Kidney (tissue), 14 donors: Measurements from ENCODE around the gene ISG20L2. TPM values are rescaled to one million over a fixed set of nuclear protein-coding genes. Genes with fewer than 3 reads are reported as not detected.

Experiments used
- DNase-seq, 5 donors: peaks; one replicate each; pipeline ENCODE4 v3.0.0-alpha.2; 2013 to 2020
- FAIRE-seq: peaks from 2 replicates; lab custom pipeline; 2012; peaks lifted over from hg19 to GRCh38; lab: Jason Lieb, UNC
- H3K27ac ChIP-seq, 2 donors: one replicate each; pipeline ENCODE4 v1.7.0; 2013; ENCODE audit warnings: low read depth in 2 of 2, low read length in 2 of 2, inconsistent platforms in 1 of 2
- H3K27me3 ChIP-seq: one replicate; pipeline ENCODE4 v1.7.1; 2013; ENCODE audit warnings: low read length, inconsistent platforms; ENCODE audit not compliant: control insufficient read depth, insufficient read depth
- H3K36me3 ChIP-seq, 3 donors: one replicate each; pipeline versions ENCODE4 v1.7.0 to v1.7.1; 2013; ENCODE audit warnings: low read length in 3 of 3, control low read depth in 1 of 3, inconsistent platforms in 1 of 3; ENCODE audit not compliant: insufficient read depth in 3 of 3, control insufficient read depth in 2 of 3
- H3K4me1 ChIP-seq, 3 donors: one replicate each; pipeline versions ENCODE4 v1.7.0 to v1.7.1; 2013; ENCODE audit warnings: low read length in 3 of 3, inconsistent platforms in 1 of 3, low read depth in 1 of 3; ENCODE audit not compliant: control insufficient read depth in 2 of 3, insufficient read depth in 2 of 3
- H3K4me3 ChIP-seq, 3 donors: one replicate each; pipeline versions ENCODE4 v1.7.0 to v1.8.1; 2013; ENCODE audit warnings: low read length in 3 of 3, control low read depth in 1 of 3, inconsistent platforms in 1 of 3
- H3K9ac ChIP-seq, 3 donors: one replicate each; pipeline versions ENCODE4 v1.7.0 to v1.7.1; 2013; ENCODE audit warnings: low read length in 3 of 3, control low read depth in 1 of 3, inconsistent platforms in 1 of 3
- H3K9me3 ChIP-seq, 3 donors: one replicate each; pipeline versions ENCODE4 v1.7.0 to v1.7.1; 2013; ENCODE audit warnings: low read length in 3 of 3, control low read depth in 1 of 3, inconsistent platforms in 1 of 3; ENCODE audit not compliant: control insufficient read depth in 2 of 3, insufficient read depth in 1 of 3
- intact Hi-C: fragments of 100-400 bp; cut with DNase I; formaldehyde crosslinking; loops from one replicate; pipeline ENCODE4 v1.11.1; 2022
- polyA plus RNA-seq: library from polyadenylated mRNA; stranded (reverse); fragments of 350-450 nt; fragmentation: Illumina TruSeq; extraction: RNeasy Lipid Tissue Mini Kit (QIAGEN cat#74804); gene quantifications from one replicate; pipeline ENCODE4 v1.2.3, GENCODE V29; 2014; ENCODE audit warnings: low read depth, low replicate concordance; ENCODE audit not compliant: insufficient read depth
- total RNA-seq: library from RNA; stranded (reverse); fragmentation: NEBNext Ultra II Directional; extraction: Animal tissue kit (Norgen Biotek cat#: 25700); gene quantifications from one replicate; pipeline ENCODE4 v1.2.1, GENCODE V29; 2021
- TF ChIP-seq, protein P1 (sequence below): IDR thresholded peaks from 3 replicates; pipeline ENCODE4 v1.5.1; 2012; ENCODE audit warnings: mild to moderate bottlenecking, moderate library complexity, borderline replicate concordance; ENCODE audit not compliant: insufficient read depth; ENCODE audit errors: extremely low read depth
- donor health status: control.
- donor health status: control.
- donor health status: control.
- donor health status: control.
- donor health status: control.
- donor health status: DM: yes; HTN: yes; CAD: no.
- donor health status: Normal renal cell carcinoma (clear cell type).

The ISG20L2 gene
- total and polyA plus RNA-seq, 2 donors from 2014 or later, result 13.3 to 23.3 TPM

DNA sequence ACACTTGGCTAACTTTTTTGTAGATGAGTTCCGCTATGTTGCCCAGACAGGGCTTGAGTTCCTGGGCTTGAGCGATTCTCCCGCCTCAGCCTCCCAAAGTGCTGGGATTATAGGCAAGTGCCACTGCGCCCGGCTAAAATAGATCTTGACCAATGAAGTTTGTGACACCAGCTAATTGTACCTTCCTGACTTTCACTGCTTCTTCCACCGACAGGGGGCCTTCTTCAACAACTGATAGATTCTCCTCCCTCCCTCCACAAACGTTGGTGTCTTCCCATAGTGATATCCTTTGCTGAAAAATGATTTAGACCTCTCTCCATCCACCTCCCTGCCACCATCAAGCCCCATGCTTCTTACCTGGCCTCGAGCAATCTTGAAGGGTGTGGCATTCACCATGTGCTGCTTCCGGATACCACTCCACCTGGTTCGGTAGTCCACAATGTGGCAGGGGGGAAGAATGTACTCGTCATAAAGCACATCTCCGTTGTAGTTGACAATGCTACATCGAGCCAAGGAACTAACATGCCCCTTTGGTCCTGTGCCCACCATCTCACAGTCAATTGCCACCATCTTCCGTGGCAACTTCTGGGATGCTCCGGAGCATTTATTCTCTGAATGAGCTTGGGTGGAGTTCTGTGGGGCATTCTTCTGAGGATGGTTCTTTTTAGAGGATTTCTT is 1.9 kb downstream of the ISG20L2 start:
- DNase-seq, result peak in 2 of 5 donors; percentile 54 to 78
- H3K4me1 ChIP-seq, result peaks cover 9 to 29% (median 22%) of the 10 kb centered on the region in 3 donors
- H3K27ac ChIP-seq, result no peak overlapping the region
- FAIRE-seq, result no peak
- peak overlapping the region; percentile 1 to 43 (median 13) for H3K4me3 ChIP-seq
- intact Hi-C loops, result no loop called here
- TF ChIP-seq, protein P1, sequence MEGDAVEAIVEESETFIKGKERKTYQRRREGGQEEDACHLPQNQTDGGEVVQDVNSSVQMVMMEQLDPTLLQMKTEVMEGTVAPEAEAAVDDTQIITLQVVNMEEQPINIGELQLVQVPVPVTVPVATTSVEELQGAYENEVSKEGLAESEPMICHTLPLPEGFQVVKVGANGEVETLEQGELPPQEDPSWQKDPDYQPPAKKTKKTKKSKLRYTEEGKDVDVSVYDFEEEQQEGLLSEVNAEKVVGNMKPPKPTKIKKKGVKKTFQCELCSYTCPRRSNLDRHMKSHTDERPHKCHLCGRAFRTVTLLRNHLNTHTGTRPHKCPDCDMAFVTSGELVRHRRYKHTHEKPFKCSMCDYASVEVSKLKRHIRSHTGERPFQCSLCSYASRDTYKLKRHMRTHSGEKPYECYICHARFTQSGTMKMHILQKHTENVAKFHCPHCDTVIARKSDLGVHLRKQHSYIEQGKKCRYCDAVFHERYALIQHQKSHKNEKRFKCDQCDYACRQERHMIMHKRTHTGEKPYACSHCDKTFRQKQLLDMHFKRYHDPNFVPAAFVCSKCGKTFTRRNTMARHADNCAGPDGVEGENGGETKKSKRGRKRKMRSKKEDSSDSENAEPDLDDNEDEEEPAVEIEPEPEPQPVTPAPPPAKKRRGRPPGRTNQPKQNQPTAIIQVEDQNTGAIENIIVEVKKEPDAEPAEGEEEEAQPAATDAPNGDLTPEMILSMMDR, result no peak
- peaks cover 0 to 16% (median 11%) of the 10 kb centered on the region in 3 donors for H3K36me3 ChIP-seq
- H3K9me3 ChIP-seq, result no peaks in the 10 kb centered on the region
- H3K27me3 ChIP-seq, result no peaks in the 10 kb centered on the region
- no peak overlapping the region for H3K9ac ChIP-seq

DNA sequence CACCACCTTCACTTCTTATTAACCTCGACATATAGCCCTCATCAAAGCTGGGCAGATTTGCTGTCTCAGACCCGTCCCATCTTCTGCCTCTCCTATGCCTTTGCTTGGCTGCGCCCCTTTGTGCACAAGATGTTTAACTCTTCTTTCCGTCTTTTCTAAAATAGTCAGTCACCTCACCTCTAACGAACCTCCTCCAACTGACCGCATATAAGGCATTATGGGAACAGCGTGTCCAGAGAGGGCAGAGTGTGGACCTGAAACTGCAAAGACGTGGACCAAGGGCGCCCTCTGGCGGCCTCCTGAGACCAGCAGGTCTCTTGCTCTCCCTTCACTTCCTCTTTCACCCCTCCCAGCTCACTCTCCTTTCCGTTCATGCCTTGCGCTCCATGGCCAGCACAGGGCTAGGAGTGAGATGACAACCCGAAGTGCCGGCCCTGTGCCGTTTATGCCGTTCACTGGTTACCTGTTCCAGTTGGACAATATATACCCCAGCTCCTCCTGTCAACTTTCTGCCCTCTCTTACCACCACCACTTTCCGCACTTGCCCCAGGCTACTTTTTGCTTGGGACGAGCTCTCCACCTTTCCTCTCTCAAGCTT is 2.8 kb downstream of the ISG20L2 start:
- H3K4me3 ChIP-seq, result peak overlapping the region; percentile 43 to 61 (median 46)
- peak overlapping the region; percentile 4 to 63 (median 28) for H3K9ac ChIP-seq
- H3K27me3 ChIP-seq, result no peaks in the 10 kb centered on the region
- no peaks in the 10 kb centered on the region for H3K9me3 ChIP-seq
- H3K4me1 ChIP-seq, result peaks cover 9 to 29% (median 22%) of the 10 kb centered on the region in 3 donors
- DNase-seq (peak; percentile 90 to 95 (median 92)), FAIRE-seq (no peak)
- intact Hi-C loops, result no loop called here
- TF ChIP-seq, protein P1, result peak; percentile 77
- no peak overlapping the region for H3K27ac ChIP-seq
- peaks cover 0 to 25% (median 18%) of the 10 kb centered on the region in 3 donors for H3K36me3 ChIP-seq

- intact Hi-C loops, result no loop called here
- no peaks in the 10 kb centered on the region for H3K9me3 ChIP-seq
- FAIRE-seq (no peak), DNase-seq (no peak)
- H3K4me3 ChIP-seq, result no peak overlapping the region
- H3K27ac ChIP-seq, result no peak overlapping the region
- H3K4me1 ChIP-seq, result peaks cover 3 to 15% (median 6%) of the 10 kb centered on the region in 3 donors
- TF ChIP-seq, protein P1, result no peak
- no peak overlapping the region for H3K9ac ChIP-seq
- H3K36me3 ChIP-seq, result peaks cover 0 to 30% (median 20%) of the 10 kb centered on the region in 3 donors
- no peaks in the 10 kb centered on the region for H3K27me3 ChIP-seq
Observed at GRCh38 chr1:156721535-156721934, 7.0 kb downstream of the ISG20L2 start.
